Lower leg skin (tissue), 4 donors: Measurements from ENCODE around the gene IDH2. TPM values are rescaled to one million over a fixed set of nuclear protein-coding genes. Genes with fewer than 3 reads are reported as not detected.

Source experiments
- DNase-seq, 2 donors: peaks; one replicate each; pipeline ENCODE4 v3.0.0-alpha.2; 2019; ENCODE audit warnings: low spot score in 2 of 2
- H3K4me3 ChIP-seq: fragments of 200-600 bp; sonication (generic); 2 replicates; pipeline ENCODE4 v1.5.1; 2017; ENCODE audit warnings: mild to moderate bottlenecking, low read depth; ENCODE audit not compliant: poor library complexity, severe bottlenecking
- CTCF ChIP-seq, 3 donors: fragments of 450-650 bp; IDR thresholded peaks; one replicate each; pipeline ENCODE4 v1.5.1; 2016; ENCODE audit warnings: antibody characterized with exemption in 3 of 3, mild to moderate bottlenecking in 3 of 3, moderate library complexity in 2 of 3
- POLR2A ChIP-seq, 2 donors: fragments of 450-650 bp; IDR thresholded peaks; one replicate each; pipeline ENCODE4 v1.6.1; 2016 to 2017; ENCODE audit warnings: antibody characterized with exemption in 2 of 2, mild to moderate bottlenecking in 1 of 2, moderate library complexity in 1 of 2
- WGBS, 2 donors: methylation state at CpG; one replicate each; pipeline ENCODE4 v1.1.5; 2018; 5-methylcytosine and 5-hydroxymethylcytosine counted together
- intact Hi-C: fragments of 100-400 bp; cut with DNase I; formaldehyde crosslinking; loops from one replicate; pipeline ENCODE4 v1.15.0; 2023; ENCODE audit warnings: low total_unique reads
- total RNA-seq, 4 donors: library from RNA; depleted of rRNA; stranded (reverse); fragments of >200 nt; gene quantifications; one replicate each; pipeline ENCODE4 v1.1.0, GENCODE V29; 2016

Gene IDH2
- total RNA-seq, 4 donors from 2014 or later = 49.2 to 136 (median 86.3) TPM

- 86 to 91% methylated on average over 5 of the region's 5 CpGs for WGBS, 2 donors
- DNase-seq = no peak
- intact Hi-C loops = no loop called here
- TF ChIP-seq CTCF (IDR thresholded peaks at IDR 0.05) = no peak
- no peak for TF ChIP-seq POLR2A (IDR thresholded peaks at IDR 0.05)
- no peak overlapping the region for H3K4me3 ChIP-seq
Measured at GRCh38 chr15:90043530-90044010, 58.7 kb downstream of the IDH2 start.

- no peak overlapping the region for H3K4me3 ChIP-seq
- 87 to 90% methylated on average over 21 to 27 of the region's 27 CpGs for WGBS, 2 donors
- intact Hi-C loops = no loop called here
- no peak for DNase-seq
- no peak for TF ChIP-seq CTCF (IDR thresholded peaks at IDR 0.05)
- no peak for TF ChIP-seq POLR2A (IDR thresholded peaks at IDR 0.05)
Measured at GRCh38 chr15:90042766-90043529, 59.3 kb downstream of the IDH2 start.

- DNase-seq = no peak
- 94 to 96% methylated on average over 12 of the region's 12 CpGs for WGBS, 2 donors
- intact Hi-C loops = no loop called here
- TF ChIP-seq CTCF (IDR thresholded peaks at IDR 0.05) (no peak), POLR2A (IDR thresholded peaks at IDR 0.05) (no peak)
- H3K4me3 ChIP-seq = no peak overlapping the region
Measured at GRCh38 chr15:90042356-90042755, 59.9 kb downstream of the IDH2 start.

GRCh38 chr15:90040618-90041017 is 61.6 kb downstream of the IDH2 start:
- no peak overlapping the region for H3K4me3 ChIP-seq
- TF ChIP-seq CTCF (IDR thresholded peaks at IDR 0.05) = no peak
- no peak for TF ChIP-seq POLR2A (IDR thresholded peaks at IDR 0.05)
- intact Hi-C loops = no loop called here
- WGBS, 2 donors = 65 to 69% methylated on average over 6 of the region's 6 CpGs
- DNase-seq = no peak

- WGBS, 2 donors = 66 to 77% methylated on average over 5 of the region's 5 CpGs
- no peak for DNase-seq
- intact Hi-C loops = no loop called here
- TF ChIP-seq POLR2A (IDR thresholded peaks at IDR 0.05) = no peak
- TF ChIP-seq CTCF (IDR thresholded peaks at IDR 0.05) = no peak
- no peak overlapping the region for H3K4me3 ChIP-seq
Measured at GRCh38 chr15:90039996-90040395, 62.3 kb downstream of the IDH2 start.
